Dermis microvascular lymphatic vessel endothelial cell (primary cell): ENCODE data around the gene CHEK2. TPM values are rescaled to one million over a fixed set of nuclear protein-coding genes. Genes with fewer than 3 reads are reported as not detected.
"Not testable (repeated sequence)": the region's sequence is repeated elsewhere in the genome, so short reads cannot be mapped to it uniquely, and the experiment has no call there.

Experiments
- DNase-seq, 2 donors: peaks; one replicate each; pipeline versions ENCODE4 v3.0.0 to v3.0.0-alpha.2; 2010; ENCODE audit warnings: low read depth in 2 of 2
- total RNA-seq: library from RNA; depleted of rRNA; stranded (reverse); fragments of >200 nt; gene quantifications from 2 replicates; pipeline ENCODE4 v1.2.1, GENCODE V29; 2014

The CHEK2 gene
- 4.7 and 6.8 TPM in 2 replicates for total RNA-seq

GRCh38 chr22:28741785-28742561, at the start of gene CHEK2, which contains the start of gene HSCB:
TSS of gene CHEK2 (minus strand) at chr22:28741820. CDS start at chr22:28734721, 7,099 bp downstream.
TSS of gene HSCB (plus strand) at chr22:28742039. CDS start at chr22:28742096, 57 bp downstream.
- peak; percentile 98 to 100 for DNase-seq

GRCh38 chr22:28791124-28791523, 49.5 kb upstream of the CHEK2 start:
- no peak for DNase-seq

GRCh38 chr22:28788601-28789000, 47.0 kb upstream of the CHEK2 start:
- no peak for DNase-seq

- no peak for DNase-seq
These were observed 42.4 kb upstream of the CHEK2 start for GRCh38 chr22:28783786-28784671.

- DNase-seq = no peak
These were observed 38.7 kb upstream of the CHEK2 start for GRCh38 chr22:28780296-28780695.

- no peak for DNase-seq
These were observed 38.2 kb upstream of the CHEK2 start for GRCh38 chr22:28779833-28780232.

- DNase-seq = no peak
These were observed 32.8 kb upstream of the CHEK2 start for GRCh38 chr22:28774378-28774777.

- DNase-seq = peak in 1 of 2 donors; percentile 41
These were observed 31.8 kb upstream of the CHEK2 start for GRCh38 chr22:28773461-28773867.

GRCh38 chr22:28772633-28773460, 31.2 kb upstream of the CHEK2 start, which contains the start of gene CCDC117:
TSS of gene CCDC117 (plus strand) at chr22:28772695. CDS start at chr22:28772850, 155 bp downstream.
- peak; percentile 95 to 98 for DNase-seq

- no peak for DNase-seq
These were observed 29.7 kb upstream of the CHEK2 start for GRCh38 chr22:28771195-28771791.

- no peak for DNase-seq
These were observed 27.9 kb upstream of the CHEK2 start for GRCh38 chr22:28769394-28770085.

GRCh38 chr22:28768701-28769393, 27.2 kb upstream of the CHEK2 start:
- DNase-seq = no peak

- DNase-seq = no peak
These were observed 25.0 kb upstream of the CHEK2 start for GRCh38 chr22:28766628-28767027.

GRCh38 chr22:28762000-28762399, 20.4 kb upstream of the CHEK2 start:
- not testable (repeated sequence) for DNase-seq

GRCh38 chr22:28761449-28761755, 19.8 kb upstream of the CHEK2 start:
- no peak for DNase-seq

GRCh38 chr22:28759861-28760560, 18.4 kb upstream of the CHEK2 start:
- DNase-seq = no peak

- not testable (repeated sequence) for DNase-seq
These were observed 12.9 kb upstream of the CHEK2 start for GRCh38 chr22:28754512-28754911.

GRCh38 chr22:28750471-28750881, 8.9 kb upstream of the CHEK2 start:
- DNase-seq = peak; percentile 97 to 98

- DNase-seq = no peak
These were observed 2.2 kb upstream of the CHEK2 start for GRCh38 chr22:28743852-28744251.
